DOHH2 (cell line): ENCODE data around the gene BNC2.

Experiments
- CTCF ChIP-seq: fragments of 200-600 bp; sonication (generic); IDR thresholded peaks from one replicate; pipeline ENCODE4 v1.5.1; 2014; ENCODE audit warnings: antibody characterized with exemption, mild to moderate bottlenecking, low read depth, low read length; ENCODE audit not compliant: poor library complexity, severe bottlenecking
- EZH2phosphoT487 ChIP-seq: fragments of 200-600 bp; sonication (generic); IDR thresholded peaks from 2 replicates; pipeline ENCODE4 v1.6.1; 2017; ENCODE audit warnings: borderline replicate concordance, mild to moderate bottlenecking, antibody characterized with exemption, low read length, moderate library complexity, mixed read lengths

GRCh38 chr9:16688814-16689213 is 181.7 kb downstream of the BNC2 start:
- TF ChIP-seq CTCF (no peak), EZH2phosphoT487 (no peak)
